HG03432 (cell line): ENCODE data around the gene SLC66A2.

Experiments used
- ATAC-seq: cut with Tn5 transposase; IDR thresholded peaks from one replicate; pipeline ENCODE4 v1.9.1; 2021; ENCODE audit warnings: mild to moderate bottlenecking, moderate library complexity; ENCODE audit not compliant: unreplicated experiment

The SLC66A2 gene

GRCh38 chr18:79852561-79853302 lies 98.7 kb downstream of the SLC66A2 start:
- no peak for ATAC-seq
